ENCODE measurements around the gene LRP11.

LRP11 gene

GRCh38 chr6:149806127-149806526, 58.0 kb downstream of the LRP11 start:
- no peak for FAIRE-seq

GRCh38 chr6:149783551-149783950, 80.6 kb downstream of the LRP11 start:
- FAIRE-seq: no peak

More at GRCh38 chr6:149806127-149806526, 58.0 kb downstream of the LRP11 start:
- DNase-seq (ENCODE audit: low spot score): no peak

DNA sequence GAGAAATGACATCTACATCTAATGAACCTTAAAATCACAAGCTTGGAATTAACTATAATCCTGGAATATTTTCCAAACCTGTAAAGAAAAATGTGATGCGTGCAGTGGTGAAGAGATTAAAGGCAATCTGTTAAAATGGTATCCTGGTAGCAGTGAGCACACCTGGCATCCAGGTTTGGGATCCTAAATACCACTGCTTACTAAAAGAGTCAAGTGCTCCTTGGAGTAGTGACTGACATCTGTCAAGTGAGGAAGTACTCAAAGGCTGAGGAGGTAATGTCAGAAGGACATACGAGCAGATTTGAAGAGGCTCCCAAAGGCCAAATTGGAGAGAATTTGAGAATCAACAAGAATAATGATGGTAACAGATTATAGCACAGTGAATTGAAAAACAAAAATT, 81.8 kb downstream of the LRP11 start:
- no peak for FAIRE-seq
- DNase-seq (ENCODE audit: low spot score): no peak

More at GRCh38 chr6:149783551-149783950, 80.6 kb downstream of the LRP11 start:
- no peak for DNase-seq (ENCODE audit: low spot score)

DNA sequence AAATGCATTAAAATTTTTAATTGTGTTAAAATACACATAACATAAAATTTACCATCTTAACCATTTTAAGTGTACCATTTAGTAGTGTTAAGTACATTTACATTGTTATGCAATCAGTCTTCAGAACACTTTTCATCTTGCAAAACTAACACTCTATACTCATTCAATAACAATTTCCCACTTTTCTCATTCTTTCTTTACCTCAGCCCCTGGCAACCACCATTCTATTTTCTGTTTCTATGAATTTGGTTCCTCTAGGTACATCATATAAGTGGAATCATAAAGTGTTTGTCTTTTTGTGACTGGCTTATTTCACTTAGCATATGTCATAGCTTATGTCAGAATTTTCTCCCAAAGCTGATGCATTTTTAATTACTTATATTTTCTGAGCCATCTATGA, 82.4 kb downstream of the LRP11 start:
- no peak for FAIRE-seq
- DNase-seq (ENCODE audit: low spot score): no peak

GRCh38 chr6:149779644-149779963, 84.6 kb downstream of the LRP11 start:
- no peak for FAIRE-seq
- DNase-seq (ENCODE audit: low spot score): no peak

DNA sequence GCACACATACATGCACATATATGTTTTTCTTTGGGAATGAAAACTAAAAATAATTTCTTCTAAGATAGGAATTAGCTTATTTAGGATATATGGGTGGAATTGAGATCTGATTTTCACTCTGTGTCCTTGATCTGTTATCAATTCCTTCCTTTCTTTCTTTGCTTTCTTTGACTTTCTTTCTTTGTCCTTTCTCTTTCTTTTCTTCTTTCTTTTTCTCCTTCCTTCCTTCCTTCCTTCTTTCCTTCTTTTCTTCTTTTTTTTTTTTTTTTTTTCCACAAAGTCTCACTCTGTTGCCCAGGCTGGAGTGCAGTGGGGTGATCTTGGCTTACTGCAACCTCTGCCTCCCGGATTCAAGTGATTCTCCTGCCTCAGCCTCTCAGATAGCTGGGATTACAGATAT, 86.5 kb downstream of the LRP11 start:
- no peak for FAIRE-seq
- DNase-seq (ENCODE audit: low spot score): no peak

- no peak for DNase-seq (ENCODE audit: low spot score)
- no peak for FAIRE-seq
These were observed 92.2 kb downstream of the LRP11 start for GRCh38 chr6:149771925-149772324.

DNA sequence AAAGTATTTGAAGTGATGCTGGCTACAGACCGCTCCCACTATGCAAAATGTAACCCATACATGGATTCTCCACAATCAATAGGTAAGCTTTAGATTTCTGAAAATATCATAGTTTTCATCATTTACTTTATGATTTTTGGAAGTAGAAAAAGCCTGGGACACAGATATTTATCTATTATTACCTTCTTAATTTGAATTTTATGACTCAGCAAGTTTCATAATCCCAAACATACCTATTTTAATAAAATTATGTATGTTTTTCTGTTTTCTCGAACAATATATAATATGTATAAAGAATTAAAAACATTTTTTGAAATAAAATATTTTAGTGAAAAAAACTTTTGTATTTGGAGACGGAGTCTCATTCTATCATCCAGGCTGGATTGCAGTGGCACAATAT, 93.0 kb downstream of the LRP11 start:
- FAIRE-seq (no peak), DNase-seq (ENCODE audit: low spot score) (no peak)

- no peak for FAIRE-seq
- DNase-seq (ENCODE audit: low spot score): no peak
These were observed 94.5 kb downstream of the LRP11 start for GRCh38 chr6:149769676-149770075.
